ENCODE results near the gene RAD51B.

The RAD51B gene

GRCh38 chr14:68222726-68223125, 403.1 kb downstream of the RAD51B start:
- no peak overlapping the region for H3K4me3 ChIP-seq (ENCODE audit: low read depth, low read length)
- DNase-seq (ENCODE audit: low read depth) = no peak
- TF ChIP-seq, protein P1, sequence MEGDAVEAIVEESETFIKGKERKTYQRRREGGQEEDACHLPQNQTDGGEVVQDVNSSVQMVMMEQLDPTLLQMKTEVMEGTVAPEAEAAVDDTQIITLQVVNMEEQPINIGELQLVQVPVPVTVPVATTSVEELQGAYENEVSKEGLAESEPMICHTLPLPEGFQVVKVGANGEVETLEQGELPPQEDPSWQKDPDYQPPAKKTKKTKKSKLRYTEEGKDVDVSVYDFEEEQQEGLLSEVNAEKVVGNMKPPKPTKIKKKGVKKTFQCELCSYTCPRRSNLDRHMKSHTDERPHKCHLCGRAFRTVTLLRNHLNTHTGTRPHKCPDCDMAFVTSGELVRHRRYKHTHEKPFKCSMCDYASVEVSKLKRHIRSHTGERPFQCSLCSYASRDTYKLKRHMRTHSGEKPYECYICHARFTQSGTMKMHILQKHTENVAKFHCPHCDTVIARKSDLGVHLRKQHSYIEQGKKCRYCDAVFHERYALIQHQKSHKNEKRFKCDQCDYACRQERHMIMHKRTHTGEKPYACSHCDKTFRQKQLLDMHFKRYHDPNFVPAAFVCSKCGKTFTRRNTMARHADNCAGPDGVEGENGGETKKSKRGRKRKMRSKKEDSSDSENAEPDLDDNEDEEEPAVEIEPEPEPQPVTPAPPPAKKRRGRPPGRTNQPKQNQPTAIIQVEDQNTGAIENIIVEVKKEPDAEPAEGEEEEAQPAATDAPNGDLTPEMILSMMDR (IDR thresholded peaks at IDR 0.05; ENCODE audit: low read depth, low read length, missing control alignments) = no peak

GRCh38 chr14:68223631-68224030, 404.1 kb downstream of the RAD51B start:
- DNase-seq (ENCODE audit: low read depth) = no peak
- TF ChIP-seq, protein P1 (IDR thresholded peaks at IDR 0.05; ENCODE audit: low read depth, low read length, missing control alignments) = no peak
- H3K4me3 ChIP-seq (ENCODE audit: low read depth, low read length) = no peak overlapping the region

- no peak overlapping the region for H3K4me3 ChIP-seq (ENCODE audit: low read depth, low read length)
- no peak for DNase-seq (ENCODE audit: low read depth)
- TF ChIP-seq, protein P1 (IDR thresholded peaks at IDR 0.05; ENCODE audit: low read depth, low read length, missing control alignments) = no peak
Measured at GRCh38 chr14:68225321-68225720, 405.7 kb downstream of the RAD51B start.

DNA sequence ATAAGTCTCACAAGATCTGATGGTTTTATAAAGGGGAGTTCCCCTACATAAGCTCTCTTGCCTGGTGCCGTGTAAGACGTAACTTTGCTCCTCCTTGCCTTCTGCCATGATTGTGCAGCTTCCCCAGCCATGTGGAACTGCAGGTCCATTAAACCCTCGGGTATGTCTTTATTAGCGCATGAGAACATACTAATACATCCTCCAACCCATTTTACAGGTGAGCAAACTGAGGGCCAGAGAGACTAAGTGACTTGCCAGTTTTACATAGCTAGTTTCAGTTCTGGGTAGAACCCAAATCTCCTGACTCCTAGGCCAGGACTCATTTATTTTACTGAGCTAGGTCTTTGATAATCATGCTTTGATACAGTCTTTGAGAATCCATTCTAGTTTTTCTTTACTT, 406.9 kb downstream of the RAD51B start:
- no peak overlapping the region for H3K4me3 ChIP-seq (ENCODE audit: low read depth, low read length)
- DNase-seq (ENCODE audit: low read depth) = no peak
- TF ChIP-seq, protein P1 (IDR thresholded peaks at IDR 0.05; ENCODE audit: low read depth, low read length, missing control alignments) = no peak

GRCh38 chr14:68228656-68229055, 409.1 kb downstream of the RAD51B start:
- TF ChIP-seq, protein P1 (IDR thresholded peaks at IDR 0.05; ENCODE audit: low read depth, low read length, missing control alignments) = no peak
- no peak overlapping the region for H3K4me3 ChIP-seq (ENCODE audit: low read depth, low read length)
- DNase-seq (ENCODE audit: low read depth) = no peak

DNA sequence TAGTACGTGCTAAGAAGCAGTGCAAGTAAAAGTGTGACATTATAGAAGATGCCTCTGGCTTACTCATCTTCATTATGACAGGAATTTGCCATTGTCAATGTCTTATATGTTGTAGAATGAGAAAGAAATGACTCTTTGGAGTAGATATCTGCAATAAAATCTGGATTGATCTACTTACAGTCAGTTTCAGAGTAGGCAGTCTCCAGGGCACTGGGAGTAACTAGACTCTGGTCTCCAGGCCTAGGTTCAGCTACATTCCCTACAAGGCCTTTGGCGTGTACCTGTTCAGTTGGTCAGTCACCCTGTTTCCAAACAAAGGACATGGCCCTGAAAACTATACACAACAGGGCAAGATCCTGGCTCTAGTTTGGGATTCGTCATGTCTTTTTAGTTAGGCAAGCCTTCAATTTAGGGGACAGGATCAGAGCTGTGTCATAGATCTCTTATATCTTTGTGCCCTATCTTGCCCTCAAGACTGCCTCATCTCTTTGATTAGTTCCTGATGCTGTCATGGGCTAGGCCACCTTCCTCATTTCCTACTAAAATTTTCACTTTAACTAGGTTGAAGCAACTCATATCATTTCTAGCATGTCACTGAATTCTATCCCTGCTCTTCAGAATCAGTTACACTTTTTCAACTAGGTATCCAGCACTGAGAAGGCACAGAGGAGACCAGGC, 410.0 kb downstream of the RAD51B start:
- TF ChIP-seq, protein P1 (IDR thresholded peaks at IDR 0.05; ENCODE audit: low read depth, low read length, missing control alignments) = no peak

More for the DNA sequence above, 410.0 kb downstream of the RAD51B start:
- DNase-seq (ENCODE audit: low read depth) = no peak
- H3K4me3 ChIP-seq (ENCODE audit: low read depth, low read length) = no peak overlapping the region
